Neuron (in vitro differentiated cells): ENCODE data around the gene SAMMSON.

Experiments used
- H2AFZ ChIP-seq: one replicate; pipeline ENCODE4 v1.6.1; 2013; ENCODE audit warnings: low read depth, mild to moderate bottlenecking, inconsistent platforms, low read length, moderate library complexity
- H3K27me3 ChIP-seq: one replicate; pipeline ENCODE4 v1.6.1; 2013; ENCODE audit warnings: low read length; ENCODE audit not compliant: insufficient read depth
- H3K36me3 ChIP-seq: one replicate; pipeline ENCODE4 v1.6.1; 2013; ENCODE audit warnings: low read length; ENCODE audit not compliant: insufficient read depth
- H3K4me1 ChIP-seq: one replicate; pipeline ENCODE4 v1.6.1; 2013; ENCODE audit warnings: low read length; ENCODE audit not compliant: insufficient read depth
- H3K4me3 ChIP-seq: 2 replicates; pipeline ENCODE4 v1.5.1; 2013; ENCODE audit warnings: mild to moderate bottlenecking, low read length, moderate library complexity
- H3K9me3 ChIP-seq: one replicate; pipeline ENCODE4 v1.6.1; 2013; ENCODE audit warnings: low read length

Gene SAMMSON

DNA sequence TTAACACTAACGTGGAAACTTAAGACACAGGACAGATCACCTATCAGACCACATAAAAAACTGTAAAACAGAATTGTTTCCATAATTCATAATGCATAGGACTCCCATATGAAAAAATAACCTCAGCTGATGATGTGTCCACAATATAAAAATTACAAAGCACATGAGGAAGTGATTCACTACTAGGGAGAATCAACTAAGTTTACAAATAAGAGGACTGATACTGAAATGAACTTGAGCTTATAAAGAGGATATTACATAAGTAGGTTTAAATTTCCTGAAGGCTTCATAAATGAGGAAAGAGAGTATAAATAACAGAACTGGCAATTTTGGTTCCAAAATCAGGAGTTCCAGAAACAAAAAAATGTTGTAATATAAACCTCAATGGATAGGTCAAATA is 111.9 kb downstream of the SAMMSON start:
- no peak overlapping the region for H3K4me3 ChIP-seq
- no peaks in the 10 kb centered on the region for H3K27me3 ChIP-seq
- H3K4me1 ChIP-seq: no peaks in the 10 kb centered on the region
- no peaks in the 10 kb centered on the region for H3K36me3 ChIP-seq
- H2AFZ ChIP-seq: no peak overlapping the region
- H3K9me3 ChIP-seq: no peaks in the 10 kb centered on the region

- Histone ChIP-seq H3K4me3 (no peak overlapping the region), H3K9me3 (no peaks in the 10 kb centered on the region), H3K4me1 (no peaks in the 10 kb centered on the region), H3K27me3 (no peaks in the 10 kb centered on the region), H2AFZ (no peak overlapping the region), H3K36me3 (no peaks in the 10 kb centered on the region)
These were observed 113.2 kb downstream of the SAMMSON start for GRCh38 chr3:70112751-70113150.

- no peak overlapping the region for H2AFZ ChIP-seq
These were observed 114.9 kb downstream of the SAMMSON start for GRCh38 chr3:70114431-70114830.

GRCh38 chr3:70119879-70120278 is 120.3 kb downstream of the SAMMSON start:
- H3K4me3 ChIP-seq: no peak overlapping the region
- no peaks in the 10 kb centered on the region for H3K36me3 ChIP-seq
- no peak overlapping the region for H2AFZ ChIP-seq
- no peaks in the 10 kb centered on the region for H3K9me3 ChIP-seq
- H3K4me1 ChIP-seq: no peaks in the 10 kb centered on the region
- no peaks in the 10 kb centered on the region for H3K27me3 ChIP-seq

More at GRCh38 chr3:70114431-70114830, 114.9 kb downstream of the SAMMSON start:
- no peaks in the 10 kb centered on the region for H3K36me3 ChIP-seq
- no peak overlapping the region for H3K4me3 ChIP-seq
- no peaks in the 10 kb centered on the region for H3K27me3 ChIP-seq
- no peaks in the 10 kb centered on the region for H3K4me1 ChIP-seq
- H3K9me3 ChIP-seq: no peaks in the 10 kb centered on the region
